Activated CD8-positive, alpha-beta memory T cell treated with anti-CD3 and anti-CD28 coated beads, Interleukin-2, amount 50 U/mL, for 4 hours (primary cell): Measurements from ENCODE around the gene SPAG17.

Experiments
- DNase-seq: peaks from one replicate; pipeline ENCODE4 v3.0.0-alpha.2; 2020

Gene SPAG17

GRCh38 chr1:118117521-118117920, 67.5 kb downstream of the SPAG17 start:
- no peak for DNase-seq

GRCh38 chr1:118116909-118117308, 68.1 kb downstream of the SPAG17 start:
- no peak for DNase-seq

GRCh38 chr1:118116401-118116800, 68.6 kb downstream of the SPAG17 start:
- DNase-seq = no peak

DNA sequence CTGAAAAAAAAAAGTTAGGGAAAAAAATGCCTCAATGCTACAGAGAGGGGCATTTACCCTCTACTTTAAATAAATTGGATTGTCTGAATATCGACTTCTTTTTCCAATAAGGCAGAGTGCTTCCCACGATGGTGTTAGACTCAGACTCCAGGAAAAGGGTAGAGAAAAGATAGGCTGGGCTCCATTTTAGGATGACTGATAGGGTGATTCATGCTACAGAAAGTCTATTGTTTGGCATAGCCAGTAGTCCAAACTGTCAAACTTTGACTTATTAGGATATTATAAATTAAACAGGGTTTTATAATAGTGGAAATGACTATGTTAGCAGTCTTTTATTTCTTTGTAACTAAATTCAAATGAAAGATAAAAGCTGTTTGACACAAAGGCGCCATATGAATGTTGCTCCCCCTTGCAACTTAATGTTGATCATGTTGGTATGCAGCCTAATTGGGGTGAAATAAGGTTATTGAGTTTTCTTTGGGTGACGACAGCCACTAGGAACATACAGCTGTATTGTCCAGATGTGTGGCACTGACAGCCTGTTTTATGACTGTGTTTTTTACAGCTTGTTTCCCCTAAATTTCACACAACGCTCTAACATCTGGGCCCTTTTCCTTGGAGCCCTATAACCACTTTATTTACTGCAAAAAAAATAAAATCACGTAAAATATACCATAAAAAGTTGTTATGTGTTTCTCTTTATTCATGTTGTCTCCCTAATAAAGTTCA, 69.3 kb downstream of the SPAG17 start:
- no peak for DNase-seq

GRCh38 chr1:118113261-118113660, 71.8 kb downstream of the SPAG17 start:
- DNase-seq = no peak

GRCh38 chr1:118110580-118110979, 74.4 kb downstream of the SPAG17 start:
- DNase-seq = no peak

DNA sequence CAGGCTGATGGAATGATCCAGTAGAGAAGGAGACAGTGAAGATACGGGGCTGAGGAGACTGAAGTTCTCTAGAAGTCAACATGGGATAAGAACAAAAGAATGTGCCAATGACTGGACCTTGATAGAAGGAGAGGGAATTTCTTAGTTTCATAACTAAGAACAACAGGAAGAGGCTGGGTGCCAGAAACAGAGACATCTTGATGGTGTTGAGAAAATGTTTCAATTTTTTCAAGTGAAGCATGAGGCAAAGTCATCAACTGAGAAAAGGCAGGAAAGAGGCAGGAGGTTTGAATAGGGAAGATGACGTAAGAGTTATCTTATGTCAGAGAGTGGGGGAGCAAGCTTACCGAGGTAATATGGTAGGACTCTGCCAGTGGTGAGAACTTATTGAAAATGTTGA, 80.1 kb downstream of the SPAG17 start:
- no peak for DNase-seq

DNA sequence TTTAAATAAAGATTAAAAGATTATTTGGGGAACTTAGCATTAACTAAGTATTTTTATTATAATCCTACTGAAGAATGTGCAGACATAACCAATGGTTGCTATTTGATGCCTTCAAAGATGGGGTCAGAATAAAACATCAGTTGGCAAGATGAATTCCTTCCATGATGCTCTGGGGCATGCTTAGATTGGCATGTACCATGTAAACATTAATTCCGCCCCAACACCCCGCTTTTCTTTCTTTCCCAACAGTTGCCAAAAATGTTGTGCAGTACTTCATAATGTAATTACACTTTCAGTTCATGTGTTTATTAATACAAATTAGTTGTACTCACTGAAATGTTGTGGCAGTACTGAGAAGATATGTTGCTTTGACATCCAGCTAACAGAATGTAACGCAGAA, 82.6 kb downstream of the SPAG17 start:
- DNase-seq = no peak

GRCh38 chr1:118101999-118102398, 83.0 kb downstream of the SPAG17 start:
- DNase-seq = no peak

DNA sequence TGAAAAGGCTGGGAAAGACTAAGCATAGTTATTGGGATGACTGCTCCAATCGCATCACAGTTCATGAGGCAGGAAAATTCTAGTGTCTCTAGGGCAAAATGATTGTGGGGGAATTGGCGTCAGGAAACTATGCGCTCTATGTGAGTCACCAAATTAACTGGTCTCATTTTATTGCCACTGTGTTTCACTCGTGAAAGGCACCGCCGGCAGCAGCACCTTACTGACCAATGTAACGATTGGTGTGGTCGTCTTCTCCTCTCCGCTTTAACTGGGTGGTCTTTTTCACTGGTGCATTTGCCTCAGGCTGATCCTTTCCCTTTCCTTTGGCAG, 83.5 kb downstream of the SPAG17 start:
- no peak for DNase-seq

- no peak for DNase-seq
Observed at GRCh38 chr1:118100686-118101514, 84.1 kb downstream of the SPAG17 start.

DNA sequence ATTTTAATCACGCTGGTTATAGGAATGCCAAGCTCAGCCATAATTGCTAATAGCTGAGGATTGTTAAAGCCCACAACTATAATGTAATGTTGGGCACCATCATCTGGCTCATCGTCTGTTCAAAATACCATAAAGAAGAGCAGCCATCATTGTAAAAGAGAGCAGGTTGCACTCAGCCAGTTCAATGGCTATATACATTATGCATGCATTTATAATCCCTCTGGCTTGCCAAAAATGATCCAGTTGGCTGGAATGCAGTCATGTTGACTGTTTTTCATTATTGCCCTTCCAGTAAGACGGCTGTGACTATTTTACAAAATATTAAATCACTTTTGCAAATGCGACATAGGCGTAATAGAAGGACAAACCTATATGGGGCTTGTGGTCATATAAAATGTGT, 85.3 kb downstream of the SPAG17 start:
- DNase-seq = no peak

DNA sequence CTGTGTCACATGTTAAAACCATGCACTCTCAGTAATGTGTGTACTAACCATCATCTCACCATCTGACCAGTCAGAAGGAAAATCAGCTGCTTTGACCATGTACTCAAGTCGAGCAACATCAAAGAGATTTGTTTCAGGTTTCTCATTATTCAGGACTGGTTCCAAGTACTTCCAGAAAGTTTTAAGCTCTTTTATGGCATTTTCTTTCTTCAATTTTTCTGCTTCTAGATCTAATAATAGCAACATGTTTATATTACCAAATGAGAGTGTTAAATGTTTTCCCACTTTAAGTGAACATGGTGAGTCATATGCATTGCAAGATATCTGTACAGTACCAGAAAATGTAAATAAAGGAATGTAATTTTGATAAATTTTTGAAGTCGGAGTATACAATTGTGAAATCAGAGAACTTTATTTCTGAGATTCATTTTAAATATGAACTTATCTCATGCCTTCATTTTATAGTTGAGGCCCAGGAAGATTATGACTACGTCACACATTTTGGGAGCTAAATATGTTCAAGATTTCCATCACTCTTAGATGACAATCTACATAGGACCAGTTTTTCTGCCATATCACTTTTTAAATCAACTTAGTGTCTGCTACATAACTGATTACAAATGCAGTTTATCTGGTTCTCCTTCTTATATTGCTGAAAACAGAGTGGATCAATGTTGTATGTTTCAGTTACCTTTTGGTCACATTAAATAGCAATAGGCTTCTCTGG, 87.2 kb downstream of the SPAG17 start:
- no peak for DNase-seq

DNA sequence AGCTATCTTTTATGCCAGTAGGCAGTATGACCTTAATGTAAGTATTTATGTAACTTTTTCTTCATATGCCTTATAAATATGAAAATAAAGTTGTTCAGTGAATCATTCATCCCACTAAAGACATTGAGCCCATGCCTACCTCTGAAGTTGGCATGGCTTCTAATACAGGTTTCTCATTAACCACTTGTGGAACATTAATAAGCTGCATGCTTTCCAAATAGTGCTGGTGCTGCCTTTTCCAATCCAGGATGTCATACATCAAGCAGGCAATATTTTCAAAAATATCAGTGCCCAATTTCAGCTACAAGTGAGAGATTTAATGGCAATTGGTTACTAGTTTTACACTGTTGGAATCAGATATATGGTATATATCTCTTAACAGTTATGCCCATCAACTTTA, 92.0 kb downstream of the SPAG17 start:
- DNase-seq = no peak

- no peak for DNase-seq
Observed at GRCh38 chr1:118090130-118090529, 94.9 kb downstream of the SPAG17 start.

DNA sequence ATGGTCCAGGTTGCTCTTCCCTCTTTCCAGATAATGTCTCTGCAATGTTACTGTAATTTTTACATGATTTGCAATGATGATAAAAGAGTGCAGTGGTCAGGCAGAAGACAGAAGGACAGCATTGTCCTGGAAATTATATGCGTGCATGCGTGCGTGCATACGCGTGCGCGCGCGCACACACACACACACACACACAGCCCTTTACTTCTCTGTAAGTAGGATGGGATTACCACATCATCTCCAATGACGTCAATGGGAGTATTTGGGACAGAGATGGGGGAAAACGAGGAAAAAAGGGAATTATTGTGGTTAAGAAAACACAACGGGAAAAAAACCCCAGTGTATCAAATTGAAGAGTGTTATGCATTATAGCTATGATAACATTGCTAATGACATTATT, 99.7 kb downstream of the SPAG17 start:
- DNase-seq = no peak

GRCh38 chr1:118084400-118084799, 100.6 kb downstream of the SPAG17 start:
- DNase-seq = no peak

- DNase-seq = no peak
Observed at GRCh38 chr1:118082984-118083383, 102.0 kb downstream of the SPAG17 start.

DNA sequence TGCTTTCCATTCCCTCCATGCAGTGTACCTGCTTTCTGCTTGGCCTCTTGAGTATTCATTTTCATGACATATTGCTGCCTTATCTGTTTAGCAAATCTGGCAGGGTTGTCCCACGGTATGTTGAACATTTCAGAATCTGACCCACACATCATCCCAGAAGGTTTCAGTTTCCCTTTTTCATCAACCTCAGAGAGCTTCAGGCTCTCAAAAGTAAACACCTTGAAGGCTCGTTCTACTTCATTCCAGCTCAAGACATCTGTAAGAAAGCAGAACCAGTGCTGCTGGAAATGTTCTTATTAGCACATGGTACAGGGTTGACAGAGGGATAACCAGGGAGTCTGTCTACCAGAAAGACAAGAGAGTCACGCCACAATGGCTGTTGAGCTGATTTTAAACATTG, 103.6 kb downstream of the SPAG17 start:
- no peak for DNase-seq

GRCh38 chr1:118077331-118078045, 107.5 kb downstream of the SPAG17 start:
- no peak for DNase-seq

DNA sequence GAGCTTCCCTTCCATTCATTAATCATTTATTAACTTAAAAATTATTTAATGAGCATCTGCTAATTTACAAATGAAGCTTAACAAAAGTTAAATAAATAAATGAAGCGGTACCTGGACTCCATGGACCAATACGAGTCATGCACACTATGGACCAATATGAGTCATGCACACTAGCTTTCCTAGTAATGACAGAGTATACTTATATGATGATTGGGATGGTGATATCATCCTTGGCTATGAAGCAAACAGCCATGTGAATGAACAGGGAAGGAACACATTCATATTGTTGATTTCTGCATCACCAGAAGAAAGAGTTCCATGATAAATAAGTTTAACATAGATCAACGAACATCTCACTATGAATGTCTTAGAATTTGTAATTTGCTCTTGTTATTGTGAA, 109.9 kb downstream of the SPAG17 start:
- no peak for DNase-seq

DNA sequence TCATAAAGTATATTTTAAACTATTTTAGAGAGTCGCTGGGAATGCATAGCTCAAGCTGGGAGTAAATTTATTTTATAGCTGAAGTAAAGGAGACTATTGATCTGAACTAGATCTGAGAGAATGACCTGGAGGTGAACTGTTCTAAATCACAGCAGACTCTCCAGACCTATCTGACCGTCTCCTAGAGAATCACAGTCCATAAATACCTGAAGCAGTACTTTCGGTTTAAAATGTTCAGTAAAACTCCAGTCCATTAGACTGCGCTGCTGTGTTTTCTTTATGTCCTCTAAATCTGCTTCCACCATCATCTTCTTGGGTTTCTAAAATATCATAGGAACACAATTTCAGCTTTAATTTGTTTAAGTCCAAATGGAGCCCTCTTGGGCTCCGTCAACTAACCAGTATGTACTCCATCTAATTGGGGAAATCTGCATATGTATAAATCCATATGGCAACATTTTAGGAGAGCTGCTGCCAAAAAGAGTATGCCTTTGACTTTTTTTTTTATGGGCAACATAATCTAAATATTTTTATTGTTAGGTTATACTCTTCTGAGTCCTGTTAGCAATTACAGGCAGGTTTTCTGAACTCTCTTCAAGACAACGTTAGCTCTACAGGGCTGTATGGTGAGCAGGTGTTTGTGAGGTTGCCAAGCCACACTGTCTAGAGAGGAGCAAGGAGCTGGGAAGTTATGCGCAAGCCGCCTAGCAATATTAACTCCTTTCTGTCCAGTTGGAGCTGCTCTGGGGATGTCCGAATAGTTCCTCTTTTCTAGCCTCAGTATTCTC, 111.2 kb downstream of the SPAG17 start:
- DNase-seq = no peak
